Stimulated activated CD4-positive, alpha-beta T cell treated with anti-CD3 and anti-CD28 coated beads, Interleukin-2, amount 100 ng/mL, for 24 hours (primary cell): ENCODE data around the gene PPM1H.
"Not testable (repeated sequence)": the region's sequence is repeated elsewhere in the genome, so short reads cannot be mapped to it uniquely, and the experiment has no call there.

ENCODE experiments used
- DNase-seq, 2 donors: peaks; one replicate each; pipeline ENCODE4 v3.0.0-alpha.2; 2020

PPM1H gene

DNA sequence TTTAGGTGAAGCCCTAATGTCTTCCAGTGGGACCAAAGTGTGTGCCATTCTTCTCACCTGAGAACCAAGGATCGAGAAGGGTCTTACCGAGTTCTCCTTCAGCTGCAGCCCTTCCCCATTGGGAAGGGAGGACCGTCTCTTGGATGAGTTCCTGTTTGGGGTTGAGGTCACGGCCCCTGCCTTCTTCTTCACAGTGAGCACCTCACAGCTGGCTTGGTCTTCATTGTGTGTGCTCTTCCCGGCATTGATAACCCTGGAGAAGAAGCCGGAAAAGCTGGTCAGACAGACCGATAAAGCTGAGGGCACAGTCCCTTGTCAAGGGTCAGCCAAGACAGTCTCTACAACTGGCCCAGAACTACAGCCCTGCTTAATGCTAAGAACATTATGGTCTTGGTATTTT lies 102.9 kb downstream of the PPM1H start:
- DNase-seq, result no peak

GRCh38 chr12:62827855-62828254 lies 107.1 kb downstream of the PPM1H start:
- DNase-seq, result no peak

DNA sequence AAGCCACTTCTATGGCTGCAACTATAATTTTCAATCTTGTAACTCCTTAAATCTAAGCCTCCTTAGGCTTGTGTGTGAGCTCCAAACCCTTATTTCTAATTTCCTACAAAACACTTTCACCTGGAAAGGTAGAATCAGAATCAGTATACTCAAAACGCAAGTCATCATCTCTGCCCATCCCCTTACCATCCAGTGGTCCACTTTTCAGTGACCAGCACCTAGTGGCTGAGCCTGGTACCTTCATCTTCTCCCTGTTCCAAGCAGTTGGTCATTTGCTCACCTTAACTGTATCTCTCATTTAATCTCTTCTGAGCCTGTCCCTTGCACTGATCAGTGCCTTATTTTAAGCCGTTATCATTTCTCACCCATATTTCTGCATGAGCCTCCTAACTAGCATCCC lies 107.9 kb downstream of the PPM1H start:
- DNase-seq, result no peak

DNA sequence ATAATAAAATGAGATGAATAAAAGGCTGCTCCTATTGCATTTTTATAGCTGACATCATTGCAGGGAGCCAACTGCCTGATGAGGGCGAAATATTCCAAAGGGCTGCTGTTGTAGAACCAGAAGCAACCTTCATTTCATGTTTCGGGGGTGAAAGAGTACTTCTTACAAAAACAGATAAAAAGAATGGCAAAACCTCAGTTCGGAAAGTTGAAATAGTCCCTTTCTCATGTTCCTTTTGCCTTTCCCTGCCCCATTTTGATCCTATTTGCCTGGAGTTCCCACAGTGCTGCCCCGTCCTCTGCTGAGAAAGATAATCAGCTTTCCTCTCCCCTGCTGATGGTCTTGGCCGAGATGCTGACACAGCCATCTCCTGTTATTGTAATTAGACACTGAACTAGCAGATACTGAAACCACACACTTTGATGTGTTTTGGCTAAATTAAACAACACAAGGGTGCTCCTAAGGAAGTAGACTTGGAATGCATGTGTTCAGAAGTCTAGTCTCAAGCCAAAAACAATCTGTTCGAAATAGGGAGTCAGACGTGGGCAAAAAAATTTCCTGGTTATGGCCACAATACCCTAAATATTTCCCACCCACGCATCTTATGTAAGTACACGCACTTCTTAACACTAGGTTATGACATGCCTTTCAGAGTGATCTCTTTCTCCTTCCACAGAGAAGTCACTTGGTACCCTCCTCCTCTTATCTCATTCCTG lies 117.2 kb downstream of the PPM1H start:
- DNase-seq, result no peak

DNA sequence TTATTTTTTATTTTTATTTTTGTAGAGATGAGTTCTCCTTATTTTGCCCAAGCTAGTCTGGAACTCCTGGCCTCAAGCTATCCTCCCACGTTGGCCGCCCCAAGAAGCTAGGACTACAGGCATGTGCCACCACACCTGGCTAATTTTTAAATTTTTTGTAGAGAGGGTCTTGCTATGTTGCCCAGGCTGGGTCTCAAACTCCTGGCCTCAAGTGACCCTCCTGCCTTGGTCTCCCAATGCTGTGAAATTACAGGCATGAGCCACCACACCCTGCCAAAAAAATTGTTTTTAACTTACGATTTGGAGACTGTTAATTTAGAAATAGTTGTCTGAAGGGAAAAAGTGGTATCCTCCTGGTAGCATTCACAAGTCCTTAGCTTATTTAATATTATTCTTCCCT lies 120.7 kb downstream of the PPM1H start:
- DNase-seq, result no peak

DNA sequence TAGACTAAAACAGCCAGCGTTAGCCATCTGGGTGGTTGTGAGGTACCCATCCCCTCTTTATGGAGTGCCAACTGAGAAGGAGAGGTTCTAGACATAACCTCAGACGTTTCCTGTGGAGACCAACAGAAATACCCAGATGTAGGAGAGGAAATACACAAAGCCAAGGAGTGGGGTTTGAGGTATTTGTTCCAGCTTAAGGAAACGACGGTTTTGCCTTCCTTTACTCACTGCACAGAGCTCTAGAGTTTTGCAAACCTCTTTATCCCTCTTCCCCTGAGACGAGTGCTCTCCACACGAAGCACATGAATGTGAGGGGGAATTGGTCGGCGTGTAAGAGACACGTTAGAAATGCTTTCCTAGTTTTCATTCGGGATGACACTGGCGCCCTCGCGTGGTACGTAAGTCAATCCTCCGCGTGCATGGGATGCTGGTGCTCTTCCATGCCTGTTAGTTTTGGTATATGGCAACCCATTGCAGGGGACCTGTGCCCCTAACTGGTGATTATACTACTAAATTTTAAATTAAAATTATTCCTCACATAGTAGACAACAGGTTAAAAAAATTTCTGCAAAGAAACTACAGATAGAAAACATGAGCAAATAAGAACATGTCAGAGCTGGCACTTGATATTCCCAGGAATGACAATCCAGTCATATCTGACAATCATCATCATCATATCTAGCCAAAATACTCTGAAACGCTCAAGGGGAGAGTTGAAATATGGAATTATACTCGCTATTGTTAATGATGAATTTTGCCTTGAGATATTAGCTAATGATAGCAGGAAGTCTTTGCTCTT lies 121.7 kb downstream of the PPM1H start:
- DNase-seq, result peak; percentile 37 to 59

GRCh38 chr12:62811481-62811880 lies 123.5 kb downstream of the PPM1H start:
- DNase-seq, result not testable (repeated sequence)

- no peak for DNase-seq
Observed at GRCh38 chr12:62808166-62808879, 126.6 kb downstream of the PPM1H start.

DNA sequence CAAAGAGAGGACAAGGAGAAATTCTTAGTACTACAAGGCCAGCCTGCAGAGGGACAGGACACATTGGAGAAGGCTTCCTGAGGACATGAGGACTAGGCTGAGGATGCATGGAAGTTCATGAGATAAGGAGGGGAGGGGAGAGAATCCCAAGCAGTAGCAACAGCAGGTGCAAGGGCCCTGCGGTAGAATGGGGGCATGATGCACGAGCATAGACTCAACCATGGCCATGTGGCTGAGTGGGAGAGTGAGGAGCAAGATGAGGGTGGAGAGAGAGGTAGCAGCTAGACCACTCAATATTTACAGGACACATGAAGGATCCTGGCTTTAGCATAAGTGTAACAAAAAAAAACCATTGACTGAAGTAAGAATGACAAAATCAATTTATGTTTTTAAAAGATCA lies 128.1 kb downstream of the PPM1H start:
- DNase-seq, result no peak

DNA sequence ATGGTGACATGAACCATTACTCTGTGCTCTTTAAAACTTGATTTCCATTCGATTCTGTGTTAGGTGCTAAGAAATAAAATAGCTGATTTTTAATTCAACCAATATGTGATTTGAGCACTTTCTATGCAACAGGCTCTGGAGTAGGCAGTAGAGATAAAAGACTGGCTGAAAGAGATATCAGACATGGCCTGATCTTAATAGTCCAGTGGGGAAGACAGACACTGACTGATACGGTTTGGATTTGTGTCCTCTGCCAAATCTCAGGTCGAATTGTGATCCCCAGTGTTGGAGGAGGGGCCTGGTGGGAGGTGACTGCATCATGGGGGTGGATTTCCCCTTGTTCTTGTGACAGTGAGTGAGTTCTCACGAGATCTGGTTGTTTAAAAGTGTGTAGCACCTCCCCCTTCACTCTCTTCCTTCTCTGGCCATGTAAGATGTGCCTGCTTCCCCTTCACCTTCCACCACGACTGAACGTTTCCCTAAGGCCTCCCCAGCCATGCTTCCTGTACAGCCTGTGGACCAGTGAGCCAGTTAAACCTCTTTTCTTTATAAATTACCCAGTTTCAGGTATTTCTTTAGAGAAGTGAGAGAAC lies 128.6 kb downstream of the PPM1H start:
- no peak for DNase-seq

GRCh38 chr12:62805517-62805916 lies 129.4 kb downstream of the PPM1H start:
- DNase-seq, result no peak

- DNase-seq, result no peak
Observed at GRCh38 chr12:62803756-62804155, 131.2 kb downstream of the PPM1H start.

DNA sequence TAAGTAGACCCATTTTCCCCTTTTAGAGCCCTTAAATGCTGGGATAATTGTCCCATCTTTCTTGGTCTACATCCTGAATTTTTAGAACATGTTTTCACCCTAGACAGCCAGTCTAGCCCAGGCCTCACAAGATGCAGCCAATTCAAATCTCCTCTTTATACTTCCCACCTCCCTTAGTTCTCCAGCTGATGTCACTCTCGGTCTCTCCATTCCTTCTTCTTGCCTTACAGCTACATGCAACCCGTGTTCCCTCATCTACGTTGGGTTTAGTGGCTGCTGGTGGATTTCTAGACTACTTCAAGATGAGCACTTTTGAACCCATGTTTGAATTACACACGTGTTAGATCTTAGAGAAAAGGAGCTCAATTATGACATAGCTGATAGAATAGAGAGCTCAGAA lies 132.0 kb downstream of the PPM1H start:
- DNase-seq, result no peak

DNA sequence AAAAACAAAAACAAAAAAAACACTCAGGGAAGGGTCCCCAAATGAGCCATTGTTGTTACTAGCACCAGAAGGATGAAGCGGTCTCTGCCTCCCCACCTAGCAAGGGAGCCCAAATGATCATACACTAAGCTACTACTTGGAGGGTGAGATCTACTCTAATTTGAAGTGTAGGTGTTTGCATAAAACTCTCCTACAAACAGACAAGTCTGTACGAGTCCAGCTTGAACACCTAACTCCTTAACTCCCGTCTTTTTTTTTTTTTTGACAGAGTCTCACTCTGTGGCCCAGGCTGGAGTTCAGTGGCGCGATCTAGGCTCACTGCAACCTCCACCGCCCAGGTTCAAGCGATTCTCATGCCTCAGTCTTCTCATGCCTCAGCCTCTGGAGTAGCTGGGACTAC lies 132.6 kb downstream of the PPM1H start:
- DNase-seq, result no peak

DNA sequence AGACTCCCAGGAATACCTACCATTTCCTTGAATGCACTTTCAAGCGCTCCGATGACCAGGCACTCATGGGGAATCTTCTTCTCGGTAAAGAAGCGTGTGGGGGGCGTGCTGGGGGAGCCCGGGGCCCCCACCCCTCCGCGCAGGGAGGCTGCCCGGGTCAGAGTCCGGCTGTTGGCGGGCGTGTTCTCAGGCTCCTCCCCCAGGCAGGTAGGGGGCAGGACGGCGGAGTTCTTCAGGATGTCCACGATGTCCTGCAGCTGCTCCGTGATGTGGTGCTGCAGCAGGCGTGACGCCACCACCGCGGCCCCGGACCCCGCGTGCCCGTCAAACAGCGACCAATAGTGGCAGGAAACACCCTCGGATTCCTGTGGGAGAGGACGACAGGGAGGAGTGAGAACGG lies 133.2 kb downstream of the PPM1H start:
- no peak for DNase-seq

DNA sequence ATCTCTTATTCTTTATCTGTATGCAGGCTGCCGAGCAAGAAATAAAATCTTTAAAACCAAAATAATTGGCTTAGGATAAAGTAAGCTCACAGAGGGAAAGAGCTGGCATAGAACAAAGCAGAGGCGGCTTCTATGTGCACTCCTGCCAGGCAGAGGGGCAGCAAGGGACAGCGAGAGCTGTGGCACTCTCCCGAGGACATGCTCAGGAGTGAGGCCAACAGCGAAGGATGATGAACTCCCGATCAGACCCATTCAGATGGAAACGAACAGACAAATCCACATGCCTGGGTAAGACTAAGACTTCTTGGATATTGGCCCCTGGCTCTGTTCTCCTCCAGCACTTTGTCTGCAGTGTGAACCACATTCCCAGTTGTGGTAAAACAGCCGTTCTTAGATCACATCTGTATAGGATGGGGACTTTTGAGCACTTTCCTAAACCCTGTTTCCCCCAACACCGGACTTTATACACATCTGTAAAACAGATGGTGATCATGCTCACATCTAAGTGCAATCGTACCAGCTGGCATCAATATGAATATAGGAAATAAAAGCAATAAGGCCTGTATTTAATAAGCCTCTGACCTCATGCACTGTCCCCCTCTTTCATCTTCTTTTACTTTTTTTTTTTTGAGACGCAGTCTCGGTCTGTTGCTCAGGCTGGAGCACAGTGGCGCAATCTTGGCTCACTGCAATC lies 134.1 kb downstream of the PPM1H start:
- no peak for DNase-seq

- DNase-seq, result no peak
Observed at GRCh38 chr12:62799766-62800406, 135.1 kb downstream of the PPM1H start.

- peak; percentile 37 to 64 for DNase-seq
Observed at GRCh38 chr12:62799126-62799736, 135.7 kb downstream of the PPM1H start.

- DNase-seq, result no peak
Observed at GRCh38 chr12:62794218-62794583, 140.7 kb downstream of the PPM1H start.

DNA sequence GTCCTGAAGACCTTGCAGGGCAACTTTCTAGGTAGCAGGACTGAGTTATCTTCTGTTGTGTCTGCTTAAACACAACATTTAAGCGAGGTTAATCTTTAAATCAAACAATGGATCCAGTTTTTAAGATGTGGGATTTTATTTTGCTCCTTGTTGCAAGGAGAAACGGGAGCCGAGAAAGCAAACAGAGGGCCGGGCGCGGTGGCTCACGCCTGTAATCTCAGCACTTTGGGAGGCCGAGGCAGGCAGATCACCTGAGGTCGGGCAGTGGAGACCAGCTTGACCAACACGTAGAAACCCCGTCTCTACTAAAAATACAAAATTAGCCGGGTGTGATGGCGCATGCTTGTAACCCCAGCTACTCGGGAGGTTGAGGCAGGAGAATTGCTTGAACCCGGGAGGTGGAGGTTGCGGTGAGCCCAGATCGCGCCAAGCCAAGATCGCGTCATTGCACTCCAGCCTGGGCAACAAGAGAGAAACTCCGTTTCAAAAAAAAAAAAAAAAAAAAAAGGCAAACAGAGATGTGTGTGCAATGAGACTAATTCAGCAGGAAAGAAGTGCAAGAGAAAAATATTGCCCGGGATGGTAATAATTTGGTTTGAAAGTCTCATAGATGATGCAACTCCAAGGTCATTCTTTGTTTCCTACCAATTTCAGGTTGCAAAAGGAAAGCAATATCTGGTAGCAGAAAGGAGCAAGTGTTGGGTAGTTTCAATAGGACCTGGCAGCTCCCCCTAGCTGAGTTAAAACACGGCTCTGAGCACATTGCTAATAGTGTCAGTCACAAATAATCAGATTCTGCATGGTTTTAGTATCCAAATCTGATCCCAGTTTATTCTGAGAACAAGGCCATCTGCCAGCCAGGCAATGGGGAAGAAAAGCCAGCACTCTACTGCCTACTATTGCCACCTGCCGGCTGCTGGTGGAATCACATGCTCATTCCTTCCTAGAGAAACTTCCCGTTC lies 141.4 kb downstream of the PPM1H start:
- DNase-seq, result peak; percentile 80 to 82
